C4-2B (cell line): ENCODE results near the gene LTB4R2.

Experiments
- ZFX ChIP-seq: fragments of 450-650 bp; IDR thresholded peaks from 2 replicates; pipeline ENCODE4 v1.6.1; 2017
- TF ChIP-seq, protein P1 (sequence below): fragments of 450-650 bp; conservative IDR thresholded peaks from 2 replicates; pipeline ENCODE4 v1.5.1; 2017; ENCODE audit warnings: mild to moderate bottlenecking

- TF ChIP-seq, protein P1, sequence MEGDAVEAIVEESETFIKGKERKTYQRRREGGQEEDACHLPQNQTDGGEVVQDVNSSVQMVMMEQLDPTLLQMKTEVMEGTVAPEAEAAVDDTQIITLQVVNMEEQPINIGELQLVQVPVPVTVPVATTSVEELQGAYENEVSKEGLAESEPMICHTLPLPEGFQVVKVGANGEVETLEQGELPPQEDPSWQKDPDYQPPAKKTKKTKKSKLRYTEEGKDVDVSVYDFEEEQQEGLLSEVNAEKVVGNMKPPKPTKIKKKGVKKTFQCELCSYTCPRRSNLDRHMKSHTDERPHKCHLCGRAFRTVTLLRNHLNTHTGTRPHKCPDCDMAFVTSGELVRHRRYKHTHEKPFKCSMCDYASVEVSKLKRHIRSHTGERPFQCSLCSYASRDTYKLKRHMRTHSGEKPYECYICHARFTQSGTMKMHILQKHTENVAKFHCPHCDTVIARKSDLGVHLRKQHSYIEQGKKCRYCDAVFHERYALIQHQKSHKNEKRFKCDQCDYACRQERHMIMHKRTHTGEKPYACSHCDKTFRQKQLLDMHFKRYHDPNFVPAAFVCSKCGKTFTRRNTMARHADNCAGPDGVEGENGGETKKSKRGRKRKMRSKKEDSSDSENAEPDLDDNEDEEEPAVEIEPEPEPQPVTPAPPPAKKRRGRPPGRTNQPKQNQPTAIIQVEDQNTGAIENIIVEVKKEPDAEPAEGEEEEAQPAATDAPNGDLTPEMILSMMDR, result no peak
- TF ChIP-seq ZFX, result no peak
Observed at GRCh38 chr14:24321212-24321975, 11.5 kb downstream of the LTB4R2 start.
